GM18907 (cell line): ENCODE measurements around the gene TGFBR1.

Experiments used
- ATAC-seq: cut with Tn5 transposase; IDR thresholded peaks from one replicate; pipeline ENCODE4 v1.9.1; 2021; ENCODE audit warnings: mild to moderate bottlenecking, moderate library complexity; ENCODE audit not compliant: unreplicated experiment

The TGFBR1 gene

GRCh38 chr9:99167119-99167518 is 62.2 kb downstream of the TGFBR1 start:
- ATAC-seq: no peak

DNA sequence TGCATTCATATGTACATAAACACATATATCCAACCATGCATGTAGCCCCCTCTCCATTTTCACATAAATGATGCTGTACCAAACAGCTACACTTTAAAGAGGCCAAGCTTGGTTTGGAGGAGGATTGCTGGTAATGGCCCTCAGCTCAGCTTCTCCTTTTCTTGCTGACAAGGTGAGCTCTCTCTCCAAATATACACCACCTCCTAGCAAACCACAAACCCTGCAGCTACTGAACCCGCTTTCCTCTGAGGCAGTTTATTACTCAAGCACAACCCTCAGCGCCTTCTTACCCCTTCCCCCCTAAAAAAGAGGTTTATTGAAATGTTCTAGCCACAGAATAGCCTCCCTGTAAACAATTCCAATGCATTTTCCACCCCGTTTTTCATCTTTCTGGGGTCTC is 62.8 kb downstream of the TGFBR1 start:
- no peak for ATAC-seq

- no peak for ATAC-seq
These were observed 64.2 kb downstream of the TGFBR1 start for GRCh38 chr9:99169086-99169485.

DNA sequence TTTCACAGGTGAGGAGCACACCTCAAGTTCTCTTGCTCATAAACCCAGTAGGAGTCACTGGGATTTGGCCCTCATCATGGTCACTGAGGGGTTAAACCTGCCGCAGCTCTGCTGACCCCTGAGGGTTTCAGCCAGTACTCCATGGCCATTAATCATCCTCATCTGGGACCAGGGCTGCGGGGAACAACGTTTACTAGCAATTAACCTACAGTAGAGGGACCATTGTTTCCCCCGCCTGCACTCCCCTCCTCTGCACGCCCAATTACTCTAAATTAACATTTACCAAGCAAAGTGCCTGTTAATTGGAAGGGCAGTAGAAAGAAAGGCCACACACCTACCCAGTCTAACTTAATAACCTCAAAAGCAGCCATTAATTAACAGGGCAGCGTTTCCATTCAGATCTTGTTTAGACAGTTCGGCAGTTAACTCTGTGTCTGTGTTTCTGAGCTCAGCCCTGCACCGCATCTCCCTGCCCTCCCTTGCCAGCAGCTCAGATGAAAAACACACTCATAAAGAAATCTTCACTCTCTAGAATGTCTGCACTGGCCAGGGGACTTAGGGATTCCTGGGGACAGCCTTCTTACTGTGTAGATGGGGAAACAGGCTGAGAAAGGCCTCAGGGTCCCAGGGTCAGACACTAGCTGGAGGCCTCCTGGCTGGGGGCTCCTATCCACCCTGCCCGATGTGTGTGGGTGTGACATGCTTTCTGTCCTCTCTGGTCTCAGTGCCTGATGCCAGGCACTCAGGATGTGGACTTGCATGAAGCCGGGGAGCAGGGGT is 65.3 kb downstream of the TGFBR1 start:
- no peak for ATAC-seq

DNA sequence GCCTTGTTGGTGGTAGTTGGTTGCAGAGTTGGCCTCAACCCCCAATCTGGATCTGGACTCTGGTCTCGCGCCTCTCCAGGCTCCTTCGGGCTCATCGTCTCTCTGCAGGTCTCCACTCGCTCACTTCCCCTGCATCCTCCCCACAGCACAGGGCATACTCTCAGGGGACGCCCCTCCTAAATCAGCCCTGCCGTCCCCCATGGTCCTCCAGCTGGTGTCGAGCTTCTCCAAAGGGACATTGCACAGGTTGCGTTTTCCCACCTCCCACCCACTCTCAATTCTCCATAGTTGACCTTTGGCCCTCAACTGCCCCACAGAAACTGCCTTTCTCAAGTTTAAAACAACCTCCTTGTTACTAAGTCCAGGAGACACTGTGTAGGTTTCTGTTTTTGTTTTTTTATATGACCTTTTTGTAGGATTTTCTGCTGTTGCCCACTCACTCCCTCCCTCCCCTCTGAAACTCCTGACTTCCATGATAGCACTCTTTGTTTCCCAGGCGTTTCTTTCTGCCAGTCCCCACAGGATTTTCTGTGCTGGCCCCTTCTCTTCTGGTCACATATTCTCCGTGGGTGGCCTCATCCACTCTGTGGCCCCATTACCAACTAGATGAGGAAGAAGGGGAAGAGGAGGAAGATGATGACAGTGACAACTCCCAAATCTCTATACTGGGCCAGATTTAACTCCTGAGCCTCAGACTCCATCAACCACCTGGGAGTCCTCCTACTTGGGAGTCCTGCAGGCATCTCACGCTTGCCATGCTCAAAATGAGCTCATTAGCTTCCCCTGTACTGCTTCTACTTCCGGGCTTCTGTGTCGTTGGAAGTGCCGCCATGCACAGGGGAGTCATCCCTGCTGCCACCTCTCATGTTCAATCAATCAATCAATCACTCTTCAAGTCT is 66.6 kb downstream of the TGFBR1 start:
- no peak for ATAC-seq

- no peak for ATAC-seq
These were observed 67.5 kb downstream of the TGFBR1 start for GRCh38 chr9:99172124-99173091.

DNA sequence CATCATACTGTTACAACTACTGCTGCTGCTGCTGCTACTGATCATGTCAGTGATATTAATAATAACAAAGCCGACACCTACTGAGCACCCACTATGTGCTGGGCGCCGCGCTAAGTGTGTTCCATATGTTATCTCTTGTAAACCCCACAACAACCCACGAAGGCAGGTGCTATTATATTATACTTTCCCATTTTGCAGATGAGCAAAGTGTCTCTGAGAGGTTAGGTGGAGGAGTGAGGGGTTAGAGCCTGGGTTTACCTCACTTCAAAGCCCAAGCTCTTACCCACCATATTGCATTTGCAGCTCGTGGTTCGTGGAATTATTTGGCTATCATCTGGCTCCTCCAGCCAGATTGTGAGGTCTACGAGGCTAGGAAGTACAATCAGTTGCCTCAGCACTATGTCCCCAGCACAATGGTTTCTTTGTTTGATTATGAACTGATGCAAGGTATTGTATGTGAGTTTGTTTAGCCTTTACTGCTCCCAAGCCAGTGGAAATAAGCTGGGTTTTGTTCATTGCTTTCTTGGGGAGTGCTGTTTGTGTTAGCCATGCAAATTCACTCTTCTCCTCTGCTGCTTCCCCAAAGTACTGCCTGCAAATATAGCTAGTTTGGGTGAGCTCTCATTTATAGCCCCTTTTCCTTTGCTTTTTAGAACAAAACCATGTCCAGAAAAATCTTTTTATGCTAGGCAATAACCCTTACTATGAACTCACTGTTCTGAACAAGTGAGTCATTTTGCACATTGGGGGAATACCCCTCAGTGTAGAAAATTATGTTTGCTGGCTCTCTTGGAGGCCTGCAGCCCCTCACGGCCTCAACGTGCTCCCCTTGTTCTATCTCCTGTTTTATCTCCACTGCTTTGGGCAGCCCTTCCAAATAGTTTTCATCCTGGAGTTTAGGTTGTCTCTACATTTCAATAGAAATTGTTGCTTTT is 68.9 kb downstream of the TGFBR1 start:
- ATAC-seq: peak; percentile 68

GRCh38 chr9:99176527-99177013 is 71.7 kb downstream of the TGFBR1 start:
- ATAC-seq: no peak

GRCh38 chr9:99177576-99178366 is 72.9 kb downstream of the TGFBR1 start:
- ATAC-seq: no peak

- no peak for ATAC-seq
These were observed 74.3 kb downstream of the TGFBR1 start for GRCh38 chr9:99178912-99179872.

- peak; percentile 40 for ATAC-seq
These were observed 75.3 kb downstream of the TGFBR1 start for GRCh38 chr9:99180199-99180598.

GRCh38 chr9:99180662-99181061 is 75.7 kb downstream of the TGFBR1 start:
- ATAC-seq: no peak

- ATAC-seq: no peak
These were observed 76.3 kb downstream of the TGFBR1 start for GRCh38 chr9:99181206-99181605.

DNA sequence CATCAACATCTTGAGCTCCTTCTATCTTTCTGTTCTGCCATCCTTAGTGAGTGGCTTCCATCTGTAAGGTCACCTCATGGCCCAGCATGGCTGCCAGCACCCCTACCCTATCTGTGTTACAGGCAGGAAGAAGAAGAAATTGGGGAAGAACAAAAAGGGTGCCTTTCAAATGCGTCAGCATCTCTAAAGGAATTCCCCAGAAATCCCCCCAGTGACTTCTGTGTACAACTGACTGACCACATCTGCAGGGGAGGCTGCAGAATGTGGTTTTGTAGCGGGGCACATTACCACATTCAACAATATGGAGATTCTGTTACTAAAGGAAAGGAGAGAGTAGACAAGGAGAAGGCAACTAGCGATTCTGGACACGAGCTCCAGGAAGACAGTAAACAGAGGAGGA is 76.7 kb downstream of the TGFBR1 start:
- peak; percentile 62 for ATAC-seq

GRCh38 chr9:99182356-99182755 is 77.4 kb downstream of the TGFBR1 start:
- ATAC-seq: no peak

GRCh38 chr9:99183616-99184015 is 78.7 kb downstream of the TGFBR1 start:
- no peak for ATAC-seq

DNA sequence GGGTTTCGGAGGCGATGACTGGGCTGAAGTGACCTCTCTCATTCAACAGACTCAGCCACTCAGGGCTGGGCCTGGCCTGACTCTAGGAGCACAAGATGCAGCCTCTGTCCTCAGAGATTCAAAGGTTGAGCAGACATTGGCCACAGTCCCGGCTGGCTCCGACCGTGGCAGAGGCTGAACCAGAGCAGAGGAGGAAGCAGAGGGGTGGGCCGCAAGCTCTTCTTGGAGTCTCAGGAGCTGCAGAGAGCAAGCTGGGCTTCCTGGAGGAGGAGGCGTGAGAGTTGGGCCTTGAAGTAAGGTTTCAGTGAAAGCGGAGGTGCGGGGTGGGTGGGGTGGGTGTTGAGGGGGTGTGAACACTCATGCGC is 79.2 kb downstream of the TGFBR1 start:
- no peak for ATAC-seq
